GM18499 (cell line): ENCODE data around the gene SH3GL1.
"Not testable (repeated sequence)": the region's sequence is repeated elsewhere in the genome, so short reads cannot be mapped to it uniquely, and the experiment has no call there.

Experiments
- ATAC-seq: cut with Tn5 transposase; IDR thresholded peaks from one replicate; pipeline ENCODE4 v1.9.1; 2021; ENCODE audit warnings: moderate number of reproducible peaks; ENCODE audit not compliant: insufficient read depth, unreplicated experiment

SH3GL1 gene

GRCh38 chr19:4350111-4350510, 50.2 kb downstream of the SH3GL1 start:
- no peak for ATAC-seq

- not testable (repeated sequence) for ATAC-seq
These were observed 51.1 kb downstream of the SH3GL1 start for GRCh38 chr19:4349225-4349624.

GRCh38 chr19:4347521-4347920, 52.8 kb downstream of the SH3GL1 start:
- no peak for ATAC-seq

GRCh38 chr19:4346020-4346383, 54.3 kb downstream of the SH3GL1 start:
- no peak for ATAC-seq

- no peak for ATAC-seq
These were observed 54.9 kb downstream of the SH3GL1 start for GRCh38 chr19:4345342-4346019.

GRCh38 chr19:4343370-4344307, 56.7 kb downstream of the SH3GL1 start, which contains the start of gene MPND:
Gene MPND, plus strand, starts transcription at chr19:4343562. Its CDS starts 32 bp downstream, at chr19:4343594.
- no peak for ATAC-seq

GRCh38 chr19:4342615-4343369, 57.6 kb downstream of the SH3GL1 start:
- peak; percentile 93 for ATAC-seq

- ATAC-seq: no peak
These were observed 58.1 kb downstream of the SH3GL1 start for GRCh38 chr19:4342314-4342614.

- no peak for ATAC-seq
These were observed 61.6 kb downstream of the SH3GL1 start, which contains the start of gene STAP2 for GRCh38 chr19:4338441-4339355. Gene STAP2, minus strand, starts transcription at chr19:4338827. Its CDS starts 74 bp downstream, at chr19:4338753.

GRCh38 chr19:4337906-4338440, 62.4 kb downstream of the SH3GL1 start:
- ATAC-seq: no peak

- no peak for ATAC-seq
These were observed 65.3 kb downstream of the SH3GL1 start for GRCh38 chr19:4334929-4335570.

GRCh38 chr19:4329858-4330257, 70.5 kb downstream of the SH3GL1 start:
- ATAC-seq: no peak

GRCh38 chr19:4328991-4329681, 71.2 kb downstream of the SH3GL1 start:
- ATAC-seq: not testable (repeated sequence)

- peak; percentile 45 for ATAC-seq
These were observed 71.9 kb downstream of the SH3GL1 start for GRCh38 chr19:4328243-4328990.

GRCh38 chr19:4327877-4328242, 72.5 kb downstream of the SH3GL1 start:
- ATAC-seq: no peak

- no peak for ATAC-seq
These were observed 73.0 kb downstream of the SH3GL1 start for GRCh38 chr19:4327252-4327876.

- ATAC-seq: no peak
These were observed 73.5 kb downstream of the SH3GL1 start for GRCh38 chr19:4326837-4327251.
